B cell (primary cell): Measurements from ENCODE around the gene PHACTR3.

Experiments used
- CTCF ChIP-seq: fragments of 200-600 bp; IDR thresholded peaks from one replicate; pipeline ENCODE4 v1.8.0; 2022; ENCODE audit warnings: antibody characterized with exemption, mild to moderate bottlenecking
- EZH2 ChIP-seq: IDR thresholded peaks from 2 replicates; pipeline ENCODE4 v1.6.1; 2012; ENCODE audit warnings: borderline replicate concordance, low read depth, mild to moderate bottlenecking, moderate library complexity, low read length; ENCODE audit not compliant: insufficient read depth, poor library complexity, severe bottlenecking

GRCh38 chr20:59584278-59584925 lies 19.9 kb upstream of the PHACTR3 start:
- no peak for TF ChIP-seq CTCF
- no peak for TF ChIP-seq EZH2
